SW 1271 (cell line): Measurements from ENCODE around the gene PCBP3.

ENCODE experiments used
- DNase-seq, 2 experiments: peaks; one replicate each; lab custom pipeline; 2025; lab: John Stamatoyannopoulos, UW

PCBP3 gene

DNA sequence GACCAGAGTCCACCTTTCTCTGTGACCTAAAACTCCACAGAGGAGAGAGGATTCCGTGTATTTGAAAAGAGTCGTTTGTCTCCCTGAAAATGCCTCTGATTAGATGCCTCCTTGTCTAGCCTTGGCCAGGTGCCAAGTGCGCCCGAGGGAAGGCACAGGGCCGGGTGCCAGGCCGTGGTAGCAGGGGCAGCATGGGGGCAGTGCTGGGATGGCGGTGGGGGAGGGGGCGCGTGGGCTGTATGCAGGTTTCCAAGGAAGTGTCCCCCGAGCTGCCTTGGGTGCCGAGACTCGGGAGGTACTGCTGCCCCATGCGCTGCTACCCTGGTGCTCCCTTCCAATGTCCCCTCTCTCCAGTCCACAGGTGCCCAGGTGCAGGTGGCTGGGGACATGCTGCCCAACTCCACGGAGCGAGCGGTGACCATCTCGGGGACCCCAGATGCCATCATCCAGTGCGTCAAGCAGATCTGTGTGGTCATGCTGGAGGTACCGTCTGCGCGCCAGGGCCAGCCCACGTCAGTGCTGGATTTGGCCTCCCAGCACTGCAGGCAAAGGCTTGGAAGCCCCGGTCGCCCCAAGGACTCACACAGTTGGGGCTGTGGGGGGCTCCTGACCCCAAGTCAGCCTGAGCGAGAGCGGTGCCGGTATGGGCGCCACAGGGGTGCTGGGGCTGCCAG lies 267.2 kb downstream of the PCBP3 start:
- DNase-seq: no peak

- DNase-seq: no peak
These were observed 268.3 kb downstream of the PCBP3 start for GRCh38 chr21:45911806-45912325.

- DNase-seq: no peak
These were observed 269.3 kb downstream of the PCBP3 start for GRCh38 chr21:45912611-45913417.

DNA sequence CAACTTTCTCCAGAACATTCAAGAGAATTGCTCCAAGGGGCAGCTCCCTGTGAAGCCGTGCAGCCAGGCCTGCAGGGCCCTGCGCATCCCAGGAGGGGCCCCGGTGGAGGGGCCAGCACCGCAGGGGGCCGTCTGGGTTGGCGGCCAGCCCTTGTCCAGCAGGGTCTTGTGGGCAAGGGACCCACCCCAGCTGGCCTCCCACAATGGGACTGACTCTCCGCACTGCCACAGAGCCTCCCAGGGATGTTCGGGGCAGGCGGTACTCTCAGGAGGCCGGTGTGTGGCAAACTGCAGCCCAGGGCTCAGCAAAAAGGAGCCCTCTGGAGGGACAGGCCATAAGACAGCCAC lies 269.9 kb downstream of the PCBP3 start:
- DNase-seq: no peak

DNA sequence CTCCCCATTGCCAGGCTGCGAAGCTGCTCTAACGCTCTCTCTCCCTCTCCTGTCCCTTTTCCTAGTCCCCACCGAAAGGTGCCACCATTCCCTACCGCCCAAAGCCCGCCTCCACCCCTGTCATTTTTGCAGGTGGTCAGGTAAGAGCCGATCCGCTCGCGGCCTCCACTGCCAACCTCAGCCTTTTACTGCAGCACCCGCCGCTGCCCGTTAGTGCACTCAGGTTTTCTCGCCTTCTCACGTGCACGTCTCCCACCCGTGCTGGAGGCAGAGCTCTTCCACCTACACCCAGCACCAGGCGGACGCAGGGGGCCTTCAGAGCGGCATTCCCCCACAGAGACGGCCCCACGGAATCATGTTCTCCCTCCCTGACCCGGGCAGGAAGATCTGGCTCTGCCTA lies 270.4 kb downstream of the PCBP3 start:
- DNase-seq: no peak

DNA sequence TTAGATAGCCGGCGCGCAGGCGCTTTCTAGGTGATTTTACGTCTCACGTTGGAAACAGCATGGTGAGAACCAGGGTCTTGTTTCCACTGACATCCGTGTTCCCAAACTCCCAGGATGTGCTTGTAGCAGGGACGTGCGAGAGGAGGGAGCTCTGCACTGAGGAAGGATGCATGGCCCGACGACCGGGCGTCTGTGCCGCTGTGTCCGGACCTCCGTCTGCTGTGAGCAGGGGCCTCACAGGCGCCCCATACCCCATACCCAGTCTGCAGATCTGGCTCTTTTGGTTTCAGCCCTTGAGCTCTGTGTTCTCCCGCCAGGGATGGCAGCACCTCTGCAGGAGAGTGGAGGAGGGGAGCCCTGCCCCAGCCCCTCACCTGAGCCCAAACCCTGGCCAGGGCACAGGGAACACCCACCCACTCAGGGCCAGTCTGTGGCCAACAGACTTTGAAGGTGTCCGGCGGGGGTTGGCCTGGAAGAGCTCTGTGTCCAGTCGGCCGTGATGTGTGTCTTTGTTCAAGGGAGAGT lies 270.9 kb downstream of the PCBP3 start:
- no peak for DNase-seq

DNA sequence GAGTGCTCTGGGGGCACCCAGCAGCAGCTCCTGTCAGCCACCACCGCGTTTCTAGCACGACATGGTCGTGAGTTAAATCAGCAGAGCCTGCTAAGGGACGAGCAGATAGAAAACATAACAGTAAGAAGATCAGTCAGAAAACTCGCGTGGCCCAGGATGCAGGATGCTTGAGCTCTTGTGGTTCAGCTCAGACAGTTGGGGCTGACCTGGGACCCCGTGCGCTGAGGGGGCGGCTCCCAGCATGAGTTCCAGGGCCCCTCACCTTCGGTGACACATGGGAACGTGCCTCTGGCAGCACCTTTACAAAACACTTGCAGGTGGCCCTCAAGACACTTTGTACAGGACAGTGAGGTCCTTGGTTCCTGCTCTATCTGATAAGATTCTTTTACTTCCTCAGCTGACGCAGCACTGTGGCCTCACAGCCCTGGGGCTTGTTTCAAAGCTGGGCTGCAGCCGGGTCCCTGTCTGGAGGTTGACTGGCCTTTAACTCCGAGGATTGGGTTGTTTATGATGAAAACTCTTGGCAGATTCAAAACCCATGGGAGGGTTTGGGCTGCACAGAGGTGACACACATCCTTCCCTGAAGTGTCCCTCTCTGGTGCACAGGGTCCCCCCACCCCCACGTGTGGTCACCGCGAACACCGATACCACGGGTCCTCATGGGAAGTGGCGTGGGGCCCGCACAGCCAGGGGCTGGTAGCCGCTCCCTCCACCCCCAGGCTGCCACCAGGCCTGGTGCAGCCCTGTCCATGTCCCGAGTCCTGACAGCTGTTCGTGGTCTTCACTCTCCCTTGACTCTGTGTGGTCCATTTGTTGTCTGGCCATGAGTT lies 272.7 kb downstream of the PCBP3 start:
- DNase-seq: no peak

- no peak for DNase-seq
These were observed 273.7 kb downstream of the PCBP3 start for GRCh38 chr21:45917241-45917640.

GRCh38 chr21:45918011-45918410 lies 274.5 kb downstream of the PCBP3 start:
- DNase-seq: no peak

GRCh38 chr21:45918835-45919447 lies 275.4 kb downstream of the PCBP3 start:
- DNase-seq: no peak

GRCh38 chr21:45919593-45919992 lies 276.1 kb downstream of the PCBP3 start:
- no peak for DNase-seq

- DNase-seq: no peak
These were observed 277.5 kb downstream of the PCBP3 start for GRCh38 chr21:45920824-45921600.

GRCh38 chr21:45921917-45922316 lies 278.4 kb downstream of the PCBP3 start:
- no peak for DNase-seq

GRCh38 chr21:45922648-45923047 lies 279.1 kb downstream of the PCBP3 start:
- no peak for DNase-seq

- no peak for DNase-seq
These were observed 279.6 kb downstream of the PCBP3 start for GRCh38 chr21:45923146-45923545.

GRCh38 chr21:45926281-45926680 lies 282.8 kb downstream of the PCBP3 start:
- no peak for DNase-seq

DNA sequence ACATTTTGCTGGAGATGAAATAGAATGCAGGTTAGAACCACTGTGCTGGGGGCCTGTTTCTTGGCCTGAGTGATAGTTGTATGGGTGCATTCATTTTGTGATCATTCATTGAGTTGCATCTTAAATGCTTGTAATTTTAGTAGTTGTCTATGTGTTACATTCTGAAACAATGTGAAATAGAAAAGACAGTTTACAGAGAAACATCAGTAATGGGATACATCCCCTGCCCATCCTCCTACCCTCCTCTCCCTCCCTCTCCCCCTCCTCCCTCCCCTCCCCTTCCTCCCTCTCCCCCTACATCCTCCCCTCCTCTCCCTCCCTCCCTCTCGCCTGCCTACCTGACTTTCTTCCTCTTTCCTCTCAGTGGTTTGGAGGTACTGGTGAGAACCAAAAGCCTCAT lies 283.5 kb downstream of the PCBP3 start:
- no peak for DNase-seq

GRCh38 chr21:45927851-45928850 lies 284.6 kb downstream of the PCBP3 start:
- DNase-seq: no peak

GRCh38 chr21:45929449-45929848 lies 285.9 kb downstream of the PCBP3 start:
- DNase-seq: no peak

DNA sequence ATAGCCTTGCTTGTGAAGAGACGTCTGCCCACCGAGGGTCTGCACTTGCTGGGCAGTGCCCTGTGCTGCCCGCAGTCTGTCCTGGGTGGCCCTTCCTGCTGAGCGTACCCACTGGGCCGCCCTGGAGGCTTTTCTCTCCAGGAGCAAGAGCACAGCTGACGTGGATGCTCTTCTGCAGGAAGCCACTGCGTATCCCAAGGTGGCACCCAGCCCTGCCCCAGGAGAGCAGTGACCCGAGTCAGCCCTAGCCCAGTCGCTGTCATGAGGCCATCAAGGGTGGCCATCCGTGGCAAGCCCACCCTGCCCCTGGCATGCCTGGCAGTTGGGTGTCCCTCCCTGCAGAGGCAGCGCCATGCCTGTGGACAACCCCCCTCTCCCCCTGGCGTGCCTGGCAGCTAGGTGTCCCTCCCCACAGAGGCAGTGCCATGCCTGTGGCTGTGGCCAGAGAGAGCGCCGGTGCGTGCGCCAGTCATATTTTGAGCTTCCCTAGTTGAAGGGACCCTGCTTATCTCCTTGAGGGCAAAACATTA lies 286.8 kb downstream of the PCBP3 start:
- no peak for DNase-seq
